IPS-11a (cell line): ENCODE data around the gene TXNDC2.

Source experiments
- H3K4me3 ChIP-seq: one replicate; pipeline ENCODE4 v1.5.1; 2013; ENCODE audit warnings: low read depth, low read length, control low read depth

The TXNDC2 gene

GRCh38 chr18:9859232-9859631, 26.5 kb upstream of the TXNDC2 start:
- H3K4me3 ChIP-seq, result no peak overlapping the region

- H3K4me3 ChIP-seq, result no peak overlapping the region
Measured at GRCh38 chr18:9860682-9861081, 25.1 kb upstream of the TXNDC2 start.

GRCh38 chr18:9861157-9861556, 24.6 kb upstream of the TXNDC2 start:
- H3K4me3 ChIP-seq, result no peak overlapping the region

DNA sequence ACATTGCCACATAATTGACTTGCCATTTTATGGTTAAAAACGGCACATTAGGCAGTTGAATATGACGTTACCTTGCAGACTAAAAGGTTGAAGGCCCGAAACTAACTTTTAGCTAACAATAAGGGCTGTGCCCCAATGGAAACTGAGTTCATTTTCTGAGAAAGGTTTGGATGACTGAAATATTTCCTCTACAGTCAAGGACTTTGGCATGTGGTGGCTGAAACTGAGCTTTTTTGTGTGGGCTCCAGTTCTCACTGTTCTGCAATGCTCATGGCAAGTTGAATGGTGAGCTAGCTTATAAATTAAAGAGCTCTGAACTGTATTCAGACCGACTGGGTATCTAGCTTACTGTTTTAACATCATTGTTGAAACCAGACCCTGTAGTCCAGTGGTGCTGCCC, 23.8 kb upstream of the TXNDC2 start:
- no peak overlapping the region for H3K4me3 ChIP-seq

GRCh38 chr18:9862686-9863085, 23.1 kb upstream of the TXNDC2 start:
- H3K4me3 ChIP-seq, result no peak overlapping the region

DNA sequence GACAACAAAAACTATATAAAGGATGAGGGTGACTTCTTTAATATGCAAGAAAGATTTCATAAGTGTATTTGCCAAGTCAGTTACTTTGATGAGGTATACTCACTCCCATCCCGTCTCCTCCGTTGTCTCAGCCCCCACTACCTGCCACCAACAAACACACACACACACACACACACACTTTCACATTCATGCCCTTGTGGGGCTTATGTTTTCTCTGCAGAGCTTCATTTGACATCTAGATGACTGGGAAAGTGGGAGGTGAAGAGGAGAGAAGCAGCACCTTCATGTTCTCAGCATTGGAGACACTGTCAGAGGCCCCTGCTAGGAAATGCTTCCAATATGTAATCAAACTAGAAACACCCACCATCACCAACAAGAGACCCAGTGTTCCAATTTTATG, 22.5 kb upstream of the TXNDC2 start:
- H3K4me3 ChIP-seq, result no peak overlapping the region

GRCh38 chr18:9865764-9866490, 19.8 kb upstream of the TXNDC2 start:
- H3K4me3 ChIP-seq, result no peak overlapping the region

- no peak overlapping the region for H3K4me3 ChIP-seq
Measured at GRCh38 chr18:9866627-9867026, 19.1 kb upstream of the TXNDC2 start.

- no peak overlapping the region for H3K4me3 ChIP-seq
Measured at GRCh38 chr18:9867071-9867594, 18.6 kb upstream of the TXNDC2 start.

- H3K4me3 ChIP-seq, result no peak overlapping the region
Measured at GRCh38 chr18:9868857-9869714, 16.7 kb upstream of the TXNDC2 start.

GRCh38 chr18:9869715-9870430, 15.9 kb upstream of the TXNDC2 start:
- H3K4me3 ChIP-seq, result no peak overlapping the region

DNA sequence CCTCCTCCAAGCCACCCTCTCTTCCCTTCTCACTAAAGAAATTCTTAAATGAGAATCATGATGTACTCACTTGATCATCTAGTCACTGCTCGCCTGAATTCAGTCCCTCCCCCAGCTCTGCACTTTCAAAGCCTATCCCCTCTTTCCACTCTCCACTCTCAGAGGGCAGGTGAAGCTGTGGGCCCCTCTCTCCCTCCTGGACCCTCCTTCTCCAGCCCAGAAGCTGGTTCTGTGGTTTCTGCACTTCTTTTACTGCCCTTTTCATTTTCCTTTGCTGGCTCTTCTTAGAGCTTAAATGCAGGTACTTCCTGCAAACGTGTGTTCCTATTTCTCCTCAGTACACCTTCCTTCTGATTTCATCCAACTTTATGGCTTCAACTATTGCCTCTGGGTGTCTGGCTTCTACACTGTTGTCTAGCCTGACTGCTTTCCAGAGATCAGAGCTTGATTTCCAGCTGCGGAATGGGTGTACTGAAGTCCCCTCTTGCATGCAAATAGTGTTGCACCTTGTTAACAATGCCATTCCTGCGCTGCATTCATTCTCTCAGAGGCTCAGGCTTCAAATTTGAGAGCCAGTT, 15.3 kb upstream of the TXNDC2 start:
- H3K4me3 ChIP-seq, result no peak overlapping the region

- no peak overlapping the region for H3K4me3 ChIP-seq
Measured at GRCh38 chr18:9871244-9871746, 14.5 kb upstream of the TXNDC2 start.

DNA sequence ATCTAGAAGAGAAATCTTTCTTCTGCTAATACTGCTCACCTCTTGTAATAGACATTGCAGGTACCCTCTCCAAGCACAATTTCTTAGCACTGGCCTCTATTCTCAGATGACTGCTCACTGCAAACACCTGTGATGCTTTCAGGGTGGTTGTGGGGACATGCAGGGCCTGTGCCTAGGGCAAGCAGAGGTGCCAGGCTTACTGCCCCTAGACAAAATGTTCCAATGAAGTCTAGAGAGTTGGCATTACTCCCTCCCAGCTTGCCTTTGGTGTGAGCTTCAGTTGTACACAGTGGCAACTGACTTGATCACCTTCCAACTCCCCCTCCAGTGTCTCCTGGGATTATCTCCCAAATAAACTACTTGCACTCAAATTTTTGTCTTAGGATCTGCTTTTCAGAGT, 12.9 kb upstream of the TXNDC2 start:
- H3K4me3 ChIP-seq, result no peak overlapping the region

DNA sequence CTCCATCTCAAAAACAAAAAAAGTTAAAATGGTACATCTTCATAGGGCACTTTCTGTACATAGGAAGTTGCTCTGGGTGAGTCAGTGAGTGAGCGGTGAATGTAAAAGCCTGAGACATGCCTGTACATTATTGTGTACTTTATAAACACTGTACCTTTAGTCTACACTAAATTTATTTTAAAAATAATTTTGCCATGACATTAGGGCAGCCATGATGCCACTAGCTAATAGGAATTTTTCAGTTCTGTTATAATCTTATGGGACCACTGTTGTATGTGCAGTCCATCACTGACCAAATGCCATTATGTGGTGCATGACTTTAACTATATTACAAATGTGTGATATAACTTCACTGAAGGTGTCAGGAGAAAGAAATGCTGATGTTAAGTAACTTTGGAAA, 11.0 kb upstream of the TXNDC2 start:
- no peak overlapping the region for H3K4me3 ChIP-seq

DNA sequence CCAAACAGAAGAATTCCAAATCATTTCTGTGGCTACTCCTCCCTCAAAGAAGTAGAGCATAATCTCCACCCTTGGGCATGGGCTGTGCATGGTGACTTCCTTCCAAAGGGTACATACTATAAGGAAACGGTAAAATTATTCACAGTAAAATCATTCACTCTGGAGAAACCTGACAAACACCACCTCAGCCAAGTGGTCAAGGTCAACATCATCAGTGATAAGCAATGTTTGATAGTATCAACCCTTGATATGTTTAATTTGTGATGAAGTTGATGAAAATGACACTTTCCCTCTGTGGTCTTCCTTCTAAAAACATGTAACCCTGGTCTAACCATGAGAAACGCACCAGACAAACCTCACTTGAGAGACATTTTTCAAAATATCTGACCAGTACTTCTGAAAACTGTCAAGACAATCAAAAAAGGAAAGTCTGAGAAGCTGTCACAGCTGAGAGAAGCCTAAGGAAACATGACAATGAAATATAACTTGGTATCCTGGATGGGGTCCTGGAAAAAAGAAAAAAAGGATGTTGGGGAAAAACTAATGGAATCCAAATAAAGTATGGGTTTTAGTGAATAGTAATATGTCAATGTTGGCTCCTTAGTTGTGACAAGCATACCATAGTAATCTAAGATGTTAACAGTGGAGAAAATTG, 9.4 kb upstream of the TXNDC2 start:
- H3K4me3 ChIP-seq, result no peak overlapping the region

DNA sequence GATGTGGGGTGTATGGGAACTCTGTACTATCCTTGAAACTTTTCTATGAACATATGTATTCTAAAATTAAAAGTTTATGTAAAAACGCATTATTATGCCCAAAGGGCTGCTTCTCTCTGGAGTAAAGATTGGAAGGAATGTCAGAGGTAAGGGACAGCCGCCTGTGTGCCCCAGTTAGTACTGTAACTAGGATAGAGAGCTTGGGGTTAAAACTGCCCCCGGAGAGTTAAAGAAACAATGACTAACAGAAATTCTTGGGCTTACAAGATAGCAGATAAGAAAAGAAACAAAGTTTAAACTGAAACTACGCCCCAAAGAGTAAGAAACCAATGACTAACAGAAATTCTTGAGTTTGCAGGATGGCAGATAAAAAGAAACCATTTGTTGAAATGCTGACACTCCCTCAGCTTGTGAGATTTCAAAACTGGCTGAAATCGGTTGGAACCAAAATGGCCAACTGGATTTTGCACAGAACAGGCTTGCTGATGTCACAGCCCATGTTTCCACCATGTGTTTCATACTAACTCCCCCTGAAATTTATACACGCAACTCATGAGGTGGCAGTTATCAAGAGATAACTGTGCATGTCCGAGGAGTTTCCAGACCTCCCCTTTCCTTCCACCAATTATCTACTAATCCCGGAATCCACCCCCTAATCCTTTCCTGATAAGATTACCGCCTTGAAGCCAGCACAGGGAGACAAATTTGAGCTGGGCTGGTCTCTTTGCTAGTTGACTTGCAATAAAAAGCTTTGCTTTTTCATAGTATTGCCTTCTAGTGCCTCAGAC, 8.7 kb upstream of the TXNDC2 start:
- H3K4me3 ChIP-seq, result no peak overlapping the region

GRCh38 chr18:9877655-9878014, 8.1 kb upstream of the TXNDC2 start:
- H3K4me3 ChIP-seq, result no peak overlapping the region

DNA sequence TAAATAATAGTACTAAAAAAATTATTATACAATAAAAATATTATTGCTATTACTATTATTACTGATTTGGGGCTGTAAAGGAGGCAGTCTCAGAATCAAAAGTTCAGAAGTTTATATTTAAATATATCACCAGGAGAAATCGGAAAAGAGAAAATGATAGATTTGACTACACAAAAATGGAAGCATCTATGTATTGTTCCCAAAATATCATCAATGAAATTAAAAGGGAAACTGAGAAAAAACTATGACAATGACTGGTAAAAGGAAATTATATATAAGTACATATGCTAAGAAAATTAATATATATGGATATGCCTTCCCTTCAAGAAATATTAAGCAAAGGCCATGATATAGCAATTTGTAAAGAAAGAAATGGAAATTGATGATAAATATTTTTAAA, 7.7 kb upstream of the TXNDC2 start:
- H3K4me3 ChIP-seq, result no peak overlapping the region

DNA sequence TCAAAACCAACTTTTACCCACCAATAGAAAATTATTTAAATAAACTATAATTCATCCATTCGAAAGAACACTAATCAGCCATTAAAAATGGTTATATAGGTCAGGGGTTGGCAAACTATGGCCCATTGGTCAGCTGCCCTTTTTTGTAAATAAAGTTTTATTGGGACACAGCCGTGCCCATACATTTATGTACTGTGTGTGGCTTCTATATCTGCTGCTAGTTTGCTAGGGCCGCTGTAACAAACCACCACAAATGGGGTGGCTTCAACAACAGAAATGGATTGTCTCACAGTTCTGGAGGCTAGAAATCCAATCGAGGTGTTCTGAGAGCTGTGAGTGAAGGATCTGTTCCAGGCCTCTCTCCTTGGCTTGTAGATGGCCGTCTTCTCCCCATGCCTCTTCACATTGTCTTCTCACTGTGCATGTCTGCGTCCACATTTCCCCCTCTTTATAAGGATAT, 7.0 kb upstream of the TXNDC2 start:
- no peak overlapping the region for H3K4me3 ChIP-seq
